IPS-15b (cell line): ENCODE results near the gene CFAP99.
"Not testable (repeated sequence)": the region's sequence is repeated elsewhere in the genome, so short reads cannot be mapped to it uniquely, and the experiment has no call there.

Experiments used
- H3K27me3 ChIP-seq: one replicate; pipeline ENCODE4 v1.6.1; 2013; ENCODE audit warnings: low read length; ENCODE audit not compliant: control insufficient read depth, insufficient read depth
- H3K36me3 ChIP-seq: one replicate; pipeline ENCODE4 v1.6.1; 2013; ENCODE audit warnings: low read length; ENCODE audit not compliant: control insufficient read depth, insufficient read depth
- H3K4me1 ChIP-seq: one replicate; pipeline ENCODE4 v1.6.1; 2013; ENCODE audit warnings: mild to moderate bottlenecking, low read length; ENCODE audit not compliant: control insufficient read depth, insufficient read depth
- H3K4me3 ChIP-seq: one replicate; pipeline ENCODE4 v1.5.1; 2013; ENCODE audit warnings: low read depth, low read length
- H3K9ac ChIP-seq: one replicate; pipeline ENCODE4 v1.6.1; 2013; ENCODE audit warnings: low read depth, mild to moderate bottlenecking, low read length
- H3K9me3 ChIP-seq: one replicate; pipeline ENCODE4 v1.6.1; 2013; ENCODE audit warnings: mild to moderate bottlenecking, low read length; ENCODE audit not compliant: control insufficient read depth, insufficient read depth

Gene CFAP99

DNA sequence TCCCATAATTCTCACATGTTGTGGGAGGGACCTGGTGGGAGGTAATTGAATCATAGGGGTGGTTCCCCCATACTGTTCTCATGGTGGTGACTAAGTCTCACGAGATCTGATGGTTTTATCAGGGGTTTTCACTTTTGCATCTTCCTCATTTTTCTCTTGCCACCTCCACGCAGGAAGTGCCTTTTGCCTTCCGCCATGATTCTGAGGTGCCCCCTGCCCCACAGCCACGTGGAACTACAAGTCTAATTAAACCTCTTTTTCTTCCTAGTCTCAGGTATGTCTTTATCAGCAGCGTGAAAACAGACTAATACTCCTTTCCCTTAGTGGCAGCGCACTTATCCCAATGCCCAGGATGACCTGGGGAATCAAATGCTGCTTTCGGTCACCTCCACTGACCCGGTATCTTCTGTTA, 35.5 kb upstream of the CFAP99 start:
- H3K4me3 ChIP-seq, H3K9me3 ChIP-seq, H3K4me1 ChIP-seq, H3K27me3 ChIP-seq, H3K9ac ChIP-seq, H3K36me3 ChIP-seq: not testable (repeated sequence)

DNA sequence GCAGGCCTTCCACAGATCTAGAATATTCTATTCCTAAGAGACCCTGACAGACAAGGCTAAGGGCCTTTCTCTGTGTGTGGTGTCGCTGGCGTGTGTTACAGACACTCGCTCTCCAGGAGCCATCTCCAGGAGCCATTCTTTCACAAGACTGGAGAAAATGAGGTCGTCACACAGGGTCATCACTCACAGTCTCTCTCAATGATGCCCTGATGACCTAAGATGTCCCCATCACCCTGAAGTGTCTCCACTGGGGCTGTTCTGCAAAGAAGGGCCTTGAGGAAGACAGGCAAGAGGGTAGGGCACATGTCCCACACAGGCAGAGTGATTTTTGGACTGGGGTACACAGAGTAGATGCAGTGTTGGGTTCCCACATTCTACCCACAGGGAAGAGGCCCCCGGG, 35.0 kb upstream of the CFAP99 start:
- Histone ChIP-seq H3K36me3 (no peaks in the 10 kb centered on the region), H3K4me3 (no peak overlapping the region), H3K9me3 (no peaks in the 10 kb centered on the region), H3K27me3 (no peaks in the 10 kb centered on the region), H3K4me1 (no peaks in the 10 kb centered on the region), H3K9ac (no peak overlapping the region)

GRCh38 chr4:2384245-2384644, 34.5 kb upstream of the CFAP99 start:
- Histone ChIP-seq H3K27me3 (no peaks in the 10 kb centered on the region), H3K4me1 (no peaks in the 10 kb centered on the region), H3K9ac (no peak overlapping the region), H3K4me3 (no peak overlapping the region), H3K9me3 (no peaks in the 10 kb centered on the region), H3K36me3 (no peaks in the 10 kb centered on the region)

GRCh38 chr4:2385516-2385915, 33.2 kb upstream of the CFAP99 start:
- Histone ChIP-seq H3K4me3 (no peak overlapping the region), H3K36me3 (no peaks in the 10 kb centered on the region), H3K4me1 (peaks cover 2% of the 10 kb centered on the region), H3K9ac (no peak overlapping the region), H3K27me3 (no peaks in the 10 kb centered on the region), H3K9me3 (no peaks in the 10 kb centered on the region)

- Histone ChIP-seq H3K4me1 (peaks cover 2% of the 10 kb centered on the region), H3K4me3 (no peak overlapping the region), H3K9ac (no peak overlapping the region), H3K36me3 (no peaks in the 10 kb centered on the region), H3K9me3 (no peaks in the 10 kb centered on the region), H3K27me3 (peaks cover 3% of the 10 kb centered on the region)
Measured at GRCh38 chr4:2386717-2387116, 32.0 kb upstream of the CFAP99 start.

DNA sequence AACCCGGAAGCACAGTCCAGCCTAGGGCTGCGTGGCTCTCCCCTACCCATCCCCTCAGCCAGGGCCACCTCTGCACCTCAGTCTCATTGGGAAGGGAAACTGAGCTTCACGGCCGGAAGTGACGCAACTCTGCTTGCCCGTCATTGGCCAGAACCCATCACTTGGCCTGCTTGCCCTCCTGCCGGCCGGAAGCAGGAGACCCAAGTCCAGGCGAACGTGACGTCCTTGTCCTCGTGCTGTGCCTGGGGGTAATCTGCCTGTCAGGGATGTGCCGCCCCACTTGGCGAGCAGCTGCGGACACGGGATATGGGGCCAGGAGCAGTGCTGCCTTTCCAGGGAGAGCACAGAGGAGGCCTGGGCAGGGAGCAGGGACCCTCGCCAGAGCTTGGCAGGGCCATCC, 31.5 kb upstream of the CFAP99 start:
- Histone ChIP-seq H3K4me3 (no peak overlapping the region), H3K4me1 (peaks cover 2% of the 10 kb centered on the region), H3K9me3 (no peaks in the 10 kb centered on the region), H3K27me3 (peaks cover 3% of the 10 kb centered on the region), H3K36me3 (no peaks in the 10 kb centered on the region), H3K9ac (no peak overlapping the region)

DNA sequence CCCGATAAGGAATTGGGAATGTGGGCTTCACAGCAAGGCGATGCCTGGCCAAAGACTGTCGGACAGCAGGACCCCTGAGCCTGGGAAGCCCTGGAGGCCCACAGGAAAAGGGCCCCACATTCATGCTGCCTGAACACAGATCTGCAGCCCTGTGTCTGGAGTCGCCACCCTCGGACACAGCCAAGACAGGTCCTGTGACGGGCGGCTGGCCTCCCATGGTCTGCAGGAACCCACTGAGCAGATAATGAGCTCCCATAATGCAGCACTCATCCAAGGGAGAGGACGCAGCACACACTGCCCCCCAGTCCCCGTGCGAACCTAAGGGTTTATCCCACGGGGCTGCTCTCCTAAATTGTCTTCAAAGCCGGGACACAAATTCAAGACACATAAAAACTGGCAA, 30.9 kb upstream of the CFAP99 start:
- Histone ChIP-seq H3K9ac (no peak overlapping the region), H3K4me3 (no peak overlapping the region), H3K27me3 (peaks cover 3% of the 10 kb centered on the region), H3K9me3 (no peaks in the 10 kb centered on the region), H3K4me1 (peaks cover 2% of the 10 kb centered on the region), H3K36me3 (no peaks in the 10 kb centered on the region)

- peaks cover 7% of the 10 kb centered on the region for H3K4me1 ChIP-seq
- H3K4me3 ChIP-seq, result no peak overlapping the region
- H3K9ac ChIP-seq, result no peak overlapping the region
- H3K9me3 ChIP-seq, result no peaks in the 10 kb centered on the region
- H3K36me3 ChIP-seq, result no peaks in the 10 kb centered on the region
- peaks cover 3% of the 10 kb centered on the region for H3K27me3 ChIP-seq
Measured at GRCh38 chr4:2388429-2389182, 30.1 kb upstream of the CFAP99 start.

DNA sequence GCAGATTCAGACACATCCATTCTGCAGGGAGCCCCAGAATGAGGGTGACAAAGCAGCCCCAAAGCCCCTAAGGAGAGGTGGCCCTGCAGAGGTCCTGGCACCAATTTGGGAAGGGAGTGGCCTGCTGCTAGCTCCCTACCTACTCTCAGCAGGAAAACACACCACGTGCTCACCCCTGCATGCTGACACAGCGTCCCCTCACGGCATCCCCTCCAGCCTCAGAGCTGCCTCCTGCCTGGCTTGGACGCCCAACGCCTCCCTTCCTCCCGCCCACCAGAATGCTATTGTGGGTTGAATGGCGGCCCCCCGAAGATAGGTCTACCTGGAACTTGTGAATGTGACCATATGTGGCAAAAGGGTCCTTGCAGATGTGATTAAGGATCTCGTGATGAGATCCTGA, 29.1 kb upstream of the CFAP99 start:
- no peaks in the 10 kb centered on the region for H3K9me3 ChIP-seq
- H3K36me3 ChIP-seq, result no peaks in the 10 kb centered on the region
- H3K4me3 ChIP-seq, result no peak overlapping the region
- no peak overlapping the region for H3K9ac ChIP-seq
- peaks cover 3% of the 10 kb centered on the region for H3K27me3 ChIP-seq
- H3K4me1 ChIP-seq, result peaks cover 7% of the 10 kb centered on the region

DNA sequence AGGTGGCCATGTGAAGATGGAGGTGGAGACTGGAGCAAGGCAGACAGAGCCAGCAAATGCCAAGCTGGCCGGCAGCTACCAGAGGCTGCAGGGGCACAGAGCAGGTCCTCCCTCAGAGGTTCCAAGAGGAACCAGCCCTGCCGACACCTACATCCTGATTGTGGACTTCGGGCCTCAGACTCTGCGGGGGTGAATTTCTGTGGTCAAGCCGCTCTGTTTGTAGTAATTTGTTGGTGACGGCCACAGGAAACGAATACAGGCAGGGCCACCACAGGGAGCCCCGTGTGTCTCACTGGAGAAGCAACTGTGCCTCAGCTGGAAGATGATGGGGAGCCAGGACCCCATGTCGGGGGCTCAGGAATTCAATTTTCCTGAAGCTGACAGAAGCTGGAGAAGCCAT, 28.6 kb upstream of the CFAP99 start:
- Histone ChIP-seq H3K9me3 (no peaks in the 10 kb centered on the region), H3K4me3 (no peak overlapping the region), H3K4me1 (peaks cover 7% of the 10 kb centered on the region), H3K27me3 (peaks cover 6% of the 10 kb centered on the region), H3K36me3 (no peaks in the 10 kb centered on the region), H3K9ac (no peak overlapping the region)

DNA sequence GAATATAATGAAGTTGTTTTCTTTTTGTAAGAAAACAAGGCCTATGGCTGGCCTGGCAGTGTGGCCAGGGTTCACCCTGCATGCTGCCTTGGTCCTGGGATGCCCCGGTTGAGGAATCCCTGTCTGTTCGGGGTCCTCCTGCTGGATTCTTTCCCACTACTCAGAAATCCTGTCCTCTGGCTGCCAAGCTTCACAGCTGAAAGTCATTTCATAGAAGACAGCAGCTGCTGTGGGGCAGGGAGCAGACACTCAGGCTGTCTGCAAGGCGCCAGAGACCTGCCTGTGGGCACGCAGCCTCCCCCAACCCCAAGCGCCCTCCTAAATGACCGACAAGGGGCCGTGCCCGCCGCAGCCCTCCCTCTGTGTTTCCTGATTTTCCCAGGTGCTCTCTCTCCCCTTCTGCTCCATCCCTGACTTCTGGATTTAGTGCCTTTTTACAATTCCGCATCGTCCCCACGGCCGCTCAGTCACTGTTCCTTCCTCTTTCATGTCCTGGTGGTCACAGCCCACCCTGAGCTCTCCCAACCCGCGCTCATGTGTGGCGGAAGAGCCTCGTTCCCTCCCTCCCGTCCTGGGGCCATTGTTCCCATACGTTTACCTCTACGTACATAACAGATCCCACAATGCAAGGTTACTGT, 27.9 kb upstream of the CFAP99 start:
- peaks cover 7% of the 10 kb centered on the region for H3K4me1 ChIP-seq
- no peaks in the 10 kb centered on the region for H3K36me3 ChIP-seq
- H3K27me3 ChIP-seq, result peaks cover 6% of the 10 kb centered on the region
- H3K9ac ChIP-seq, result no peak overlapping the region
- no peak overlapping the region for H3K4me3 ChIP-seq
- no peaks in the 10 kb centered on the region for H3K9me3 ChIP-seq
